ENCODE results near the gene BMF. TPM values are rescaled to one million over a fixed set of nuclear protein-coding genes. Genes with fewer than 3 reads are reported as not detected.

BMF gene
- total RNA-seq, 1 donor from 2014 or later, result 48.1 TPM

GRCh38 chr15:40104296-40104864 is 4.3 kb downstream of the BMF start:
- no peak for DNase-seq (ENCODE audit: extremely low read depth, low read depth, low spot score)

GRCh38 chr15:40103864-40104271 is 4.8 kb downstream of the BMF start:
- DNase-seq (ENCODE audit: extremely low read depth, low read depth, low spot score), result no peak

GRCh38 chr15:40102897-40103858 is 5.5 kb downstream of the BMF start:
- no peak for DNase-seq (ENCODE audit: extremely low read depth, low read depth, low spot score)

GRCh38 chr15:40100947-40101905 is 7.5 kb downstream of the BMF start:
- no peak for DNase-seq (ENCODE audit: extremely low read depth, low read depth, low spot score)

- no peak for DNase-seq (ENCODE audit: extremely low read depth, low read depth, low spot score)
Observed at GRCh38 chr15:40100123-40100946, 8.3 kb downstream of the BMF start.

GRCh38 chr15:40098489-40099261 is 10.0 kb downstream of the BMF start:
- DNase-seq (ENCODE audit: extremely low read depth, low read depth, low spot score), result peak; percentile 87

- DNase-seq (ENCODE audit: extremely low read depth, low read depth, low spot score), result no peak
Observed at GRCh38 chr15:40097968-40098476, 10.7 kb downstream of the BMF start.

- DNase-seq (ENCODE audit: extremely low read depth, low read depth, low spot score), result no peak
Observed at GRCh38 chr15:40097096-40097967, 11.3 kb downstream of the BMF start.

GRCh38 chr15:40096094-40096891 is 12.4 kb downstream of the BMF start:
- DNase-seq (ENCODE audit: extremely low read depth, low read depth, low spot score), result no peak

GRCh38 chr15:40095371-40096093 is 13.1 kb downstream of the BMF start:
- DNase-seq (ENCODE audit: extremely low read depth, low read depth, low spot score), result no peak

- DNase-seq (ENCODE audit: extremely low read depth, low read depth, low spot score), result no peak
Observed at GRCh38 chr15:40094156-40094555, 14.5 kb downstream of the BMF start.

- no peak for DNase-seq (ENCODE audit: extremely low read depth, low read depth, low spot score)
Observed at GRCh38 chr15:40092979-40093869, 15.5 kb downstream of the BMF start.

- no peak for DNase-seq (ENCODE audit: extremely low read depth, low read depth, low spot score)
Observed at GRCh38 chr15:40092256-40092978, 16.3 kb downstream of the BMF start.

- no peak for DNase-seq (ENCODE audit: extremely low read depth, low read depth, low spot score)
Observed at GRCh38 chr15:40091861-40092255, 16.8 kb downstream of the BMF start.

Data from glomerular endothelial cell (primary cell).